Measurements from ENCODE around the gene RNASE9. TPM values are rescaled to one million over a fixed set of nuclear protein-coding genes. Genes with fewer than 3 reads are reported as not detected.

Gene RNASE9
- total and polyA plus RNA-seq, 9 of the 15 experiments (the other 6 are each of a cell fraction or from before 2014, with no cell fraction given): not detected

- no peak for TF ChIP-seq TCF15 (CRISPR knock-in tag; IDR thresholded peaks at IDR 0.05)
- TF ChIP-seq RUNX1 (IDR thresholded peaks at IDR 0.05; ENCODE audit: low read depth): no peak
- no peak for TF ChIP-seq SPI1 (IDR thresholded peaks at IDR 0.05; ENCODE audit: borderline replicate concordance, low read depth, low read length)
- TF ChIP-seq ATF4 (CRISPR knock-in tag; IDR thresholded peaks at IDR 0.05): no peak
- TF ChIP-seq CHAMP1 (IDR thresholded peaks at IDR 0.05): no peak
- TF ChIP-seq DDX20 (tag; IDR thresholded peaks at IDR 0.05; ENCODE audit: low read depth): no peak
- TF ChIP-seq UBTF (IDR thresholded peaks at IDR 0.05; ENCODE audit: borderline replicate concordance in 1 of 2, low read depth in 2 of 2, low read length in 2 of 2): no peak
- no peak for TF ChIP-seq NR2C1 (IDR thresholded peaks at IDR 0.05)
- TF ChIP-seq NR2C1 (tag; IDR thresholded peaks at IDR 0.05): no peak
- TF ChIP-seq TRIM25 (IDR thresholded peaks at IDR 0.05; ENCODE audit: borderline replicate concordance): no peak
- TF ChIP-seq EP400 (IDR thresholded peaks at IDR 0.05): no peak
- no peak for TF ChIP-seq RAD51 (IDR thresholded peaks at IDR 0.05; ENCODE audit: borderline replicate concordance, low read depth)
- TF ChIP-seq ZNF592 (IDR thresholded peaks at IDR 0.05): no peak
- 0 out of 4 replicates have a peak, but pooled peaks of 1 of the 2 experiments have one; percentile 31 for TF ChIP-seq RCOR1 (IDR thresholded peaks at IDR 0.05; ENCODE audit: borderline replicate concordance in 1 of 2, low read depth in 2 of 2, low read length in 2 of 2)
Measured at GRCh38 chr14:20530771-20531571, 29.9 kb downstream of the RNASE9 start (continued).
